HCT116 (cell line): ENCODE data around the gene CRMP1.

Source experiments
- ATF3 ChIP-seq: IDR thresholded peaks from 2 replicates; pipeline ENCODE4 v1.6.1; 2012
- CEBPB ChIP-seq: IDR thresholded peaks from 2 replicates; pipeline ENCODE4 v1.6.1; 2012; ENCODE audit warnings: low read depth
- CTCF ChIP-seq, 3 experiments: fragments of 200-600 bp in 1 of 3; sonication (generic) in 1 of 3; IDR thresholded peaks in 2 of 3; conservative IDR thresholded peaks in 1 of 3; 2 replicates each; pipeline ENCODE4 v1.5.1; 2012 to 2017; ENCODE audit warnings: low read depth in 2 of 3, low read length in 2 of 3, antibody characterized with exemption in 1 of 3, borderline replicate concordance in 1 of 3, control low read depth in 1 of 3, mild to moderate bottlenecking in 1 of 3, mixed read lengths in 1 of 3, mixed run types in 1 of 3, moderate library complexity in 1 of 3; ENCODE audit not compliant: insufficient read depth in 1 of 3
- EGR1 ChIP-seq: IDR thresholded peaks from 2 replicates; pipeline ENCODE4 v1.6.1; 2012; ENCODE audit warnings: low read depth
- ELF1 ChIP-seq: IDR thresholded peaks from 2 replicates; pipeline ENCODE4 v1.6.1; 2012; ENCODE audit warnings: low read depth, borderline replicate concordance
- EZH2 ChIP-seq: fragments of 200-600 bp; sonication (generic); IDR thresholded peaks from 2 replicates; pipeline ENCODE4 v1.6.1; 2017; ENCODE audit warnings: antibody characterized with exemption, mixed run types
- EZH2phosphoT487 ChIP-seq: fragments of 200-600 bp; IDR thresholded peaks from 2 replicates; pipeline ENCODE4 v1.6.1; 2018; ENCODE audit warnings: antibody characterized with exemption, borderline replicate concordance
- POLR2A ChIP-seq: IDR thresholded peaks from 2 replicates; pipeline ENCODE4 v1.7.0; 2011; ENCODE audit warnings: borderline replicate concordance; ENCODE audit not compliant: insufficient read depth, insufficient read length; ENCODE audit errors: extremely low read depth
- POLR2AphosphoS5 ChIP-seq: IDR thresholded peaks from 2 replicates; pipeline ENCODE4 v1.6.1; 2011; ENCODE audit warnings: mild to moderate bottlenecking, low read depth, low read length, moderate library complexity
- RAD21 ChIP-seq: IDR thresholded peaks from 2 replicates; pipeline ENCODE4 v1.6.1; 2012; ENCODE audit warnings: low read depth, mild to moderate bottlenecking
- REST ChIP-seq: IDR thresholded peaks from 2 replicates; pipeline ENCODE4 v1.6.1; 2012; ENCODE audit warnings: low read depth
- SP1 ChIP-seq: IDR thresholded peaks from 2 replicates; pipeline ENCODE4 v1.6.1; 2012; ENCODE audit warnings: low read depth
- ZBTB33 ChIP-seq: IDR thresholded peaks from 2 replicates; pipeline ENCODE4 v1.6.1; 2011; ENCODE audit warnings: mild to moderate bottlenecking, low read length, moderate library complexity; ENCODE audit not compliant: insufficient replicate concordance; ENCODE audit errors: extremely low read depth
- ZNF274 ChIP-seq: fragments of 200-500 bp; sonication (Bioruptor generic); IDR thresholded peaks from 2 replicates; pipeline ENCODE4 v1.6.1; 2014; ENCODE audit warnings: mild to moderate bottlenecking, low read depth, low read length, inconsistent platforms

GRCh38 chr4:5810770-5811430 is 82.0 kb downstream of the CRMP1 start:
- TF ChIP-seq POLR2A (no peak), REST (no peak), CTCF (IDR thresholded peaks at IDR 0.05 in 2 of 3, conservative IDR thresholded peaks at IDR 0.05 in 1 of 3; ENCODE audit: borderline replicate concordance in 1 of 3, insufficient read depth in 1 of 3, low read depth in 2 of 3, low read length in 2 of 3) (no peak), EZH2phosphoT487 (no peak), EZH2 (no peak), ZNF274 (no peak), ATF3 (no peak), ELF1 (no peak), RAD21 (no peak), SP1 (no peak), POLR2AphosphoS5 (no peak), ZBTB33 (no peak), CEBPB (no peak), EGR1 (no peak)
